Femur (tissue), 1 donor: ENCODE results near the gene RCE1.
"Not testable (repeated sequence)": the region's sequence is repeated elsewhere in the genome, so short reads cannot be mapped to it uniquely, and the experiment has no call there.

Source experiments
- DNase-seq: peaks from one replicate; pipeline ENCODE4 v3.0.0-alpha.2; 2017

RCE1 gene, protein sequence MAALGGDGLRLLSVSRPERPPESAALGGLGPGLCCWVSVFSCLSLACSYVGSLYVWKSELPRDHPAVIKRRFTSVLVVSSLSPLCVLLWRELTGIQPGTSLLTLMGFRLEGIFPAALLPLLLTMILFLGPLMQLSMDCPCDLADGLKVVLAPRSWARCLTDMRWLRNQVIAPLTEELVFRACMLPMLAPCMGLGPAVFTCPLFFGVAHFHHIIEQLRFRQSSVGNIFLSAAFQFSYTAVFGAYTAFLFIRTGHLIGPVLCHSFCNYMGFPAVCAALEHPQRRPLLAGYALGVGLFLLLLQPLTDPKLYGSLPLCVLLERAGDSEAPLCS

DNA sequence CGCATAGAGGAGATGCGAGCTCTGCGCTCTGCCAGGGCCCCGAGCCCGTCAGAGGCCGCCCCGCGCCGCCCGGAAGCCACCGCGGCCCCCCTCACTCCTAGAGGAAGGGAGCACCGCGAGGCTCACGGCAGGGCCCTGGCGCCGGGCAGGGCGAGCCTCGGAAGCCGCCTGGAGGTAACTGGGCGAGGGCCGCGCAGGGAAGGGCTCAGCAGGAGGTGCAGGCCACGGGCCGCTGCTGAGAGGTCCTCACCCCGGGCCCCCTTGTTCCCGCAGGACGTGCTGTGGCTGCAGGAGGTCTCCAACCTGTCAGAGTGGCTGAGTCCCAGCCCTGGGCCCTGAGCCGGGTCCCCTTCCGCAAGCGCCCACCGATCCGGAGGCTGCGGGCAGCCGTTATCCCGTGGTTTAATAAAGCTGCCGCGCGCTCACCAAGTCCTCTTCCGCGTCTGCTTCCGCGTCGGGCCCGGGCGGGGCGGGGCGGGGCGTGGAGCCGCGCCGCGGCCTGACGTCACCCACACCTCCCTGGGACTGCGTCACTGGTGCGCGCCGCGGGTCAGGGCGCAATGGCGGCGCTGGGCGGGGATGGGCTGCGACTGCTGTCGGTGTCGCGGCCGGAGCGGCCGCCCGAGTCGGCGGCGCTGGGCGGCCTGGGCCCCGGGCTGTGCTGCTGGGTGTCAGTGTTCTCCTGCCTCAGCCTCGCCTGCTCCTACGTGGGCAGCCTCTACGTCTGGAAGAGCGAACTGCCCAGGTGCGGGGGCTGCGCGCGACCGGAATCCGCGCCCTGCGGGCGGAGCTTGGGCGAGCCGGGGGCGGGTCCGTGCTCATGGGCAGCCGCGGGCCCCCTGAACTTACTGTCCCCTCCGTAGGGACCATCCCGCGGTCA lies at the start of gene RCE1:
TSS of gene RCE1 (plus strand) at position 546 of the 880 bp plus-strand sequence. CDS start at position 561, 15 bp downstream.
- peak; percentile 95 for DNase-seq

GRCh38 chr11:66799815-66800214 lies 43.4 kb upstream of the RCE1 start:
- not testable (repeated sequence) for DNase-seq

GRCh38 chr11:66800720-66801428 lies 42.4 kb upstream of the RCE1 start:
- no peak for DNase-seq

- DNase-seq, result no peak
These were observed 33.6 kb upstream of the RCE1 start for GRCh38 chr11:66809592-66809991.

- no peak for DNase-seq
These were observed 32.6 kb upstream of the RCE1 start for GRCh38 chr11:66810576-66811185.

- no peak for DNase-seq
These were observed 28.6 kb upstream of the RCE1 start for GRCh38 chr11:66814678-66815077.

- DNase-seq, result no peak
These were observed 27.6 kb upstream of the RCE1 start for GRCh38 chr11:66815646-66816045.

DNA sequence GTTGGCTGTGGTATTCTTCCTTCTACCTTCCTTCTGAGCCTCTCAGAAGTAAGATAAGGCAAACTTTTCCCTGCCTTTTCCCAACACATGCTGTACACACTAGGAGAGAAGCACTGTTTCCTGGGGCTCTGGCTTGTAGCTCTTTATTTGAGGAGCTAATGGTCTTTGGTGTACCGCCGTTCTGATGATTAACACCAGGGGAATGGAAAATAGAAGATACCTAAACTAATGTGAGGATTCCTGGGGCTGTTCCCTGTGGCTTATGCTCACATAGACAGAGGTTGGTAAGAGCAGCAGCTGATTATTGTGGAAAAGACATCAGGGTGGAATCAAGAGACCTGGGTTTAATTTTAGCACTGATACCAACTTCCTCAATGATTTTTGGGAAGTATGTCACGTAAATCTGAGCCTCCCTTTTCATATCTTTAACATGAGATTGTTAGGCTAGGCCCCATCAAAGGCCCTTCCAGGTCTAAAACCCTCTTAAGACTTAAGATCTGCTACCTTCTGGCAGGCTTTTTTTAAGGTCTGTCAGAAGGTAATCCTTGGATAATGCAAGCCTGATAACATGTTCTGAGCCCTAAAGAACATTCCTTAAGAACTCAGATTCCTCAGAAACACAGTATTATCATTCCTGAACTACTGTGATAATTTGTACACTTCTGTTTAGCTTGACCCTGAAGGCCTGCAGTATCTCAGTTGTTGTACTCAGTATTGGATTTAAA lies 24.8 kb upstream of the RCE1 start:
- DNase-seq, result no peak

DNA sequence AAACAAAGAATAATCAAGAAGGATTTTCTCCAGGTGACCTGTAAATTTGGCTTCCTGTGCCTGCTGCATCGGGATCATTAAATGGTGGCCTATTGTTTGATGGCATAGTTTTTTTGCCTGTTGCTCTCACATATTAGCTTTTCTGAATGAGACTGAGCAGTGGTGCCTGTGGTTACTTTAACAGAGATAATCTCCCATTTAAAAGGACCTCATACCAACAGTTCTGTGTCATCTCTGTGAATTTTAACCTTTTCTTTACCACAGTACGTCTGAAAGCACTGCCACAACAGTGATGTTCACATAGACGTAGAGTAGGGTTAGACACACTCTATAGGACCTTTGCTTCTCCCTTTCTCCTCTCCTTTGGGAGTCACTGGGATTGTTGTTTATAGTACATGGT lies 22.9 kb upstream of the RCE1 start:
- no peak for DNase-seq

- no peak for DNase-seq
These were observed 22.3 kb upstream of the RCE1 start for GRCh38 chr11:66820901-66821300.

- no peak for DNase-seq
These were observed 19.5 kb upstream of the RCE1 start for GRCh38 chr11:66823700-66824099.

DNA sequence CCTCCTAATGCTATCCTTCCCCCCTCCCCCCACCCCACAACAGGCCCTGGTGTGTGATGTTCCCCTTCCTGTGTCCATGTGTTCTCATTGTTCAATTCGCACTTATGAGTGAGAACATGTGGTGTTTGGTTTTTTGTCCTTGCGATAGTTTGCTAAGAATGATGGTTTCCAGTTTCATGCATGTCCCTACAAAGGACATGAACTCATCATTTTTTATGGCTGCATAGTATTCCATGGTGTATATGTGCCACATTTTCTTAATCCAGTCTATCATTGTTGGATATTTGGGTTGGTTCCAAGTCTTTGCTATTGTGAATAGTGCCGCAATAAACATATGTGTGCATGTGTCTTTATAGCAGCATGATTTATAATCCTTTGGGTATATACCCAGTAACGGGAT lies 18.7 kb upstream of the RCE1 start:
- not testable (repeated sequence) for DNase-seq

- DNase-seq, result no peak
These were observed 8.7 kb upstream of the RCE1 start for GRCh38 chr11:66834539-66834845.

DNA sequence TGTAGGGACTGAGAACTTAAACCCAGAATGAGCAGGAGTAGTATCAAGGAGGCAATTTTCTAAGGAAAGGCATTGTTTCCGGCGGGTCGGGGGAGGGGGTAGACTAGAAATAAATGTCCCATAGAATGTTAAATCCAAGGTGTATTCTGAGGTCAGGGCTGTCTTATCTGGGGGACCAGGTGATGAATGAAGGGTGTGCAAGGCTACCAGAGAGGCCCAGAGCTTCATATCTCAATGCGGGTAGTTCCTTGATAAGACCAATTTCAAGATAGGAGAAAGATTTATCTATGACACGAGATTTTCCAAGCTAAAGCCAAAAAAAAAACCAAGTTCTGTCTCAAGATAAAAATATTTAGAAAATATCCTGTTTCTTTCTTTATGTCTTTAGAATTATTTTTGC lies 8.3 kb upstream of the RCE1 start:
- DNase-seq, result no peak

DNA sequence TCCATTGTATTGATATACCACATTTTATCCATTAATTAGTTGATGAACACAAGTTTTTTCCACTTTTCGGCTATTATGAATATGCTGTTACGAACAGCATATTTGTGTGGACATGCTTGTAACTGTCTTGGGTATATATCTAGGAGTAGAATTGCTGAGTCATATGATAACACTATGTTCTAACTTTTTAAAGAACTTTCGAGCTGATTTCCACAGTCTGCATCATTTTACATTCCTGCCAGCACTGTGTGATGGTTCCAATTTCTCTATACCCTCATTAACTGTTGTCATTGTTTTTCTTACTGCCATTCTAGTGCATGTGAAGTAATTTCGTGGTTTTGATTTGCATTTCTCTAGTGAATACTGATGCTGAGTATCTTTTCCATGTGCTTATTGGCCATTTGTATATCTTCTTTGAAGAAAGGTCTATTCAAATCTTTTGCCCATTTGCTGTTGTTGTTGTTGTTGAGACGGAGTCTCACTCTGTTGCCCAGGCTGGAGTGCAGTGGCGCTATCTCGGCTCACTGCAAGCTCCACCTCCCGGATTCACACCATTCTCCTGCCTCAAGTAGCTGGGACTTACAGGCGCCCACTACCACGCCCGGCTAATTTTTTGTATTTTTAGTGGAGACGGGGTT lies 7.4 kb upstream of the RCE1 start:
- no peak for DNase-seq

DNA sequence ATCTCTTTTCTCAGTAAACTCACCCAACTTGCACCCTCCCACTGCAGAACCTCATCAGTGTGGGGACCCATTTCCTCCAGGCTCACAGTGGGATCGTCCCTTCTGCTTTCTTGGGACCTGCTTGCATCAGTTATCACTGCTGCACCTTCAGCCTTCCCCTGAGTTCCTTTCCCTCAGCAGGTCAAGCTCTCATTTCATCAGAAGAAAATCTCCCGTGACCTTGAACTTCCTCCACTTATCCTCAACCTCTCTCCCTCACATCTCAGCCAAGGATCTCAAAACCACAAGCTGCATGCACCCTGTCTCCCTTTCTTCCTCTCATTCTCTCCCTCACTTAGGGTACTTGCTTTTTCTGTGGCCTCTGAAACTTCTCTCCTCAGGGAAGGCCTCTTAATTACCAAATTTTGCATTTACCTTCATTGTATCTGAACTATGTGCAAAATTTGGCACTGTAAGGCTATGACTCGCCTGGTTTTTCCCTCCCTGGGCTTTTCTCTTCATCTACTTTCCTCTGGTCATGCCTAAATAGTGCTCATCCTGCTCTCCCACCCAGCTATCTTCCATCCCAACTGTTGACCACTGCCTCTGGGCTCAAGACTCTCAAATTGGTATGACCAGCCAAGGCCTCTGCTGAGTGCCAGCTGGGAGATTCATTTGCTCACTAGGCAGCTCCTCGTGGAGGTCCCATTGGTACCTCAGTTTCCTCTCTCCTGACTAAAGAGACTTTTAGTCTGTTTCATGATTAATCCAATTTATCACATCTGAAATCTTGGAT lies 2.7 kb upstream of the RCE1 start:
- no peak for DNase-seq

DNA sequence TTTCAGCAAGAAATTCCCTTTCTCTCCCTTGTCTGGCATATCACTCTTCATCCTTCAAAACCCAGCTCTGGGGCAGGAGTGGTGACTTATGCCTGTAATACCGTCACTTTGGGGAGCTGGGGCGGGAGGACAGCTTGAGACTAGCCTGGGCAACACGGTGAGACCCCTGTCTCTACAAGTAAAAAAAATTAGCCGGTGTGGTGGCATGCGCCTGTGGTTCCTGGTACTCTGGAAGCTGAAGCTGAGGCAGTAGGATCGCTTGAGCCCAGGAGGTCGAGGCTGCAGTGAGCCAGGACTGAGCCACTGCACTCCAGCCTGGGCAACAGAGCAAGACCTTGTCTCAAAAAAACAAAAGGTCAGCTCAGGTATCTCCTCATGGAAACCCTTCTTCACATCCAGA lies 1.4 kb upstream of the RCE1 start:
- DNase-seq, result no peak

- DNase-seq, result no peak
These were observed 743 bp upstream of the RCE1 start for GRCh38 chr11:66842501-66842895.

DNA sequence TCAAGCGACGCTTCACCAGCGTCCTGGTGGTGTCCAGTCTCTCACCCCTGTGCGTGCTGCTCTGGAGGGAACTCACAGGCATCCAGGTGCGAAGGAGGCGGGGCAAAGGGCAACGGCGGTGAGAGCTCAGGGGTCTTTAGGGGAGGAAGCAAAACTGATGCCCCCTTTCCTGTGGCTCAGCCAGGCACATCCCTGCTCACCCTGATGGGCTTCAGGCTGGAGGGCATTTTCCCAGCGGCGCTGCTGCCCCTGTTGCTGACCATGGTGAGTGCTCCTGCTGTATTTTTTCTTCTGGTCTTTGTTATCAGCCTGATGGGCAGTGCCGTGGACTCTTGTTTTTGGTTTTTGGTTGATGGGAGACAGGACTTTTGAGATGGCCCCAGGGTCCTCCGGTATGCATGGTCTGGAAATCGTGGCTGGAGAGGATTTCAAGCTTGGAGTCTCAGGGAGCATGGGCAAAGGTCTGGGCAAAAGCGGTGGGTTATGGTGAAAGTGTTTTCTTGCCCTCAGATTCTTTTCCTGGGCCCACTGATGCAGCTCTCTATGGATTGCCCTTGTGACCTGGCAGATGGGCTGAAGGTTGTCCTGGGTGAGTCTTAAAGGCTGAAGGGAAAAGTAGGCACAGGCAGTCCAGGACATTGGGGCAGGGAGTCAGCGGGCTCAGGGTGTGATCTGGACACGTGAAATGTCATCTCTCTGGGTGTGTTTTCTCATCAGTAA lies 695 bp downstream of the RCE1 start:
- DNase-seq, result no peak

GRCh38 chr11:66844496-66845142 lies 1.4 kb downstream of the RCE1 start:
- DNase-seq, result peak; percentile 19
